ENCODE results near the gene BTBD3.

Gene BTBD3

DNA sequence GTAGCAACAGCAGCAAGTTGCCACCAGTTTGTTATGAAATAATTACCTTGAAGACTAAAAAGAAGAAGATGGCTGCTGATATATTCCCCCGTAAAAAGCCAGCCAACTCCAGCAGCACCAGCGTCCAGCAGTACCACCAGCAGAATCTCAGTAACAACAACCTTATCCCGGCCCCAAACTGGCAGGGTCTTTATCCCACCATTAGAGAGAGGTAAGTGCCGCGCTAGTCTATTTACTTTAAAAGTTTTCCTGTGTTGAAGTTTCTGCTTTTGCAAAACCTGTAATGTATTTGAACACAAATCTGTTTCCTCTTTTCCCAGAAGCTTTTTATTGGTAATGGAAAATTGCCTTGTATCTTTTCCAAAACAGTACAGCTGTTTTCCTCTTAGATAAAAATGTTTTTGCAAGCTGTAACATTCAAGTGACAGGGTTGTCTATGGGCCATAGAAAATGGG, 725 bp downstream of the BTBD3 start:
- no peak overlapping the region for H3K27ac ChIP-seq
- TF ChIP-seq, protein P1, sequence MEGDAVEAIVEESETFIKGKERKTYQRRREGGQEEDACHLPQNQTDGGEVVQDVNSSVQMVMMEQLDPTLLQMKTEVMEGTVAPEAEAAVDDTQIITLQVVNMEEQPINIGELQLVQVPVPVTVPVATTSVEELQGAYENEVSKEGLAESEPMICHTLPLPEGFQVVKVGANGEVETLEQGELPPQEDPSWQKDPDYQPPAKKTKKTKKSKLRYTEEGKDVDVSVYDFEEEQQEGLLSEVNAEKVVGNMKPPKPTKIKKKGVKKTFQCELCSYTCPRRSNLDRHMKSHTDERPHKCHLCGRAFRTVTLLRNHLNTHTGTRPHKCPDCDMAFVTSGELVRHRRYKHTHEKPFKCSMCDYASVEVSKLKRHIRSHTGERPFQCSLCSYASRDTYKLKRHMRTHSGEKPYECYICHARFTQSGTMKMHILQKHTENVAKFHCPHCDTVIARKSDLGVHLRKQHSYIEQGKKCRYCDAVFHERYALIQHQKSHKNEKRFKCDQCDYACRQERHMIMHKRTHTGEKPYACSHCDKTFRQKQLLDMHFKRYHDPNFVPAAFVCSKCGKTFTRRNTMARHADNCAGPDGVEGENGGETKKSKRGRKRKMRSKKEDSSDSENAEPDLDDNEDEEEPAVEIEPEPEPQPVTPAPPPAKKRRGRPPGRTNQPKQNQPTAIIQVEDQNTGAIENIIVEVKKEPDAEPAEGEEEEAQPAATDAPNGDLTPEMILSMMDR (IDR thresholded peaks at IDR 0.05) = no peak
- TF ChIP-seq ZFX (IDR thresholded peaks at IDR 0.05; ENCODE audit: borderline replicate concordance) = no peak

DNA sequence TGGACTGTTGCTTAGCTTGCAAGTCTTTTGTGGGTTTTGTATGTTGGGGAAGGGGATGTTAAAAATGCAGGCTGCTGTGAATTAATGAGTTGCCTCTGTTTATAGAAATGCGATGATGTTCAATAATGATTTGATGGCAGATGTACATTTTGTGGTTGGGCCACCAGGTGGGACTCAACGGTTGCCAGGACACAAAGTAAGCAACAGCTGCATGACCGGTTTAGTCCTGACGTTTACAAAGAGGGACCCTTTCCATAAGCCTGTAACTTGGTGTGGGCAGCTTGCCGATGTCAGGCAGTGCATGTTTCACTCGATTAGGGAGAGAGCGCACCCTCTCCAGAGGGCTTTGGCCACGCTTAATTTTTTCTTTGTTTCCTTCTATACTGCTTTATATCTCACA, 1.3 kb downstream of the BTBD3 start:
- H3K27ac ChIP-seq = no peak overlapping the region
- TF ChIP-seq, protein P1 (IDR thresholded peaks at IDR 0.05) = no peak
- TF ChIP-seq ZFX (IDR thresholded peaks at IDR 0.05; ENCODE audit: borderline replicate concordance) = no peak

DNA sequence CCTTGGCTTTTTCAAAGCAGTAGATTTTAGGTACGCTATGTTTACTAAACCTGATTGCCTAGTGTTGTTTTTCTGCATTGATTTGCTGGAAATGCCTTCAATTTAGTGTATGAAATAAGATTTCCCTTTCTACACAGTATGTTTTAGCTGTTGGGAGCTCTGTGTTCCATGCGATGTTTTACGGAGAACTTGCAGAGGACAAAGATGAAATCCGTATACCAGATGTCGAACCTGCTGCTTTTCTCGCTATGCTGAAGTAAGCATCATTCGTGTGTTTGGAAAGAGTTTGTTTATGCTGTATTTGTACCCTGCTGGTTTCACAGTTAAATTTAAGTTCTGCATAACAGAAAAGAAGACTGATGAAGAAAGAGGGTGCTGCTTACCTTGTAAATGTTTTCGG, 1.9 kb downstream of the BTBD3 start:
- no peak overlapping the region for H3K27ac ChIP-seq
- TF ChIP-seq, protein P1 (IDR thresholded peaks at IDR 0.05) = no peak
- TF ChIP-seq ZFX (IDR thresholded peaks at IDR 0.05; ENCODE audit: borderline replicate concordance) = no peak

DNA sequence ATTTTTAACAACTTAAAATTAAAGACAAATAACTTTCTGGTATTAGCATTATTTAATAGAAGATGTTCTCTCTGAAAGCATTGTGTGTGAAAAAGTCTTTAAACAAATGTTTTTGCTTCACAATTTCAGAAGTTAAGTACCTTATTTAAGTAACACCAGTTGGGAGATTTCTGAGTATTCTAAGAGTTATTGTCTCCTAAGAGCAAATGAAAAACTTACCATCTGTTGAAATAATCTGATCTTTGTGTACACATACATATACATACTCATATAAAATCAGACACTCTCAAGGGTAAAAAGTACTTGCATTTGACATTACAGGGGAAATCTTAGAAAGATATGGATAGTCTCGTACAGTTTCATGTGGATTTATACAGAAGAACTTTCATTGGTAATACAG, 2.4 kb downstream of the BTBD3 start:
- no peak overlapping the region for H3K27ac ChIP-seq
- TF ChIP-seq, protein P1 (IDR thresholded peaks at IDR 0.05) = no peak
- TF ChIP-seq ZFX (IDR thresholded peaks at IDR 0.05; ENCODE audit: borderline replicate concordance) = no peak

DNA sequence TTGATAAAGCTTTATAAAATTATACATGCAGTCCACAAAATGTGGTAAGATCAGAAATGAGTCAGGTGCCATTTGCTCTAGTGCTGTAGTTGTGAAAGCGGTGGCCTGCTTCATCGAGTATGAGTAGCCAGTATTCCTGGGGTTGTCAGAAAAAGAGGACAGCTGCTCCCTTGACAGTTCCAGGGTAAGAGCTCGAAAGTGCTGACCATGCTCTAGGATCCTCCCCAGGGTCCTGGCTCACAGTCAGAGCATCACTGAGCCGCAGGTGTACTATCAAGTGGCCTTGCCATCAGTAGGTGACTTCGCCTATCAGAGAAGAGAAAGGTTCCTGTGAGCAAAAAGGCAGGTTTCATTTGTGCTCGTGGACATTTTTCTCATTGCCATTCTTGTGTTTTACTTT, 3.6 kb downstream of the BTBD3 start:
- H3K27ac ChIP-seq = no peak overlapping the region
- TF ChIP-seq ZFX (IDR thresholded peaks at IDR 0.05; ENCODE audit: borderline replicate concordance) = no peak
- TF ChIP-seq, protein P1 (IDR thresholded peaks at IDR 0.05) = no peak

DNA sequence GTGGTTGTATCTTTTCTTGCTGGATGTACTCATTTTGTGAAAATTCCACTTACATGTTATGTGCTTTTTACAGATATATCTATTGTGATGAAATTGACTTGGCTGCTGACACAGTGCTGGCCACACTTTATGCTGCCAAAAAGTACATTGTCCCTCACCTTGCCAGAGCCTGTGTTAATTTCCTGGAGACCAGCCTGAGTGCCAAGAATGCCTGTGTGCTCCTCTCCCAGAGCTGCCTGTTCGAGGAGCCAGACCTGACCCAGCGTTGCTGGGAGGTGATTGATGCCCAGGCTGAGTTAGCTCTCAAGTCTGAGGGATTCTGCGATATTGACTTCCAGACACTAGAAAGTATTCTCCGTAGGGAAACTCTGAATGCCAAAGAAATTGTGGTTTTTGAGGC, 4.9 kb downstream of the BTBD3 start:
- TF ChIP-seq, protein P1 (IDR thresholded peaks at IDR 0.05) = no peak
- TF ChIP-seq ZFX (IDR thresholded peaks at IDR 0.05; ENCODE audit: borderline replicate concordance) = no peak
- no peak overlapping the region for H3K27ac ChIP-seq

DNA sequence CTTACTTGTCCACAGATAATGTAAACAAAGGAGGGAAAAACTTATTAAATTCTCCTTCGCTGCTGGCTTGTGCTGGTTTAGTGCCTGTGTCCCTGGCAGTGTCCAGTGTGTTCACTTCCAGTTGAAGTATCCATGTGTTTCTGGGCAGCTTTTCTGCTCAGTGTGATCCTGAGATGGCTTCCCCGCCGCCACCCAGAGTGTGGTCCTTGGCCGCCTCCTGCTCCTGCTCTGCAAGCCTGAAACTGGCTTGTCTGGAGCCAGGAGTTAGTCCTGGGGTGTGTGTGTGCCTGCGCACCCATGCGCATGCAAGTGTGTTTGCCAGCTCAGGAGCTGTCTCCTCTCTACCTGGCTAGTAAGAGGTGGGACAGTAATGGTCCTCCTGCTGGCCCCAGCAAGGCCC, 7.2 kb downstream of the BTBD3 start:
- no peak overlapping the region for H3K27ac ChIP-seq
- no peak for TF ChIP-seq ZFX (IDR thresholded peaks at IDR 0.05; ENCODE audit: borderline replicate concordance)

DNA sequence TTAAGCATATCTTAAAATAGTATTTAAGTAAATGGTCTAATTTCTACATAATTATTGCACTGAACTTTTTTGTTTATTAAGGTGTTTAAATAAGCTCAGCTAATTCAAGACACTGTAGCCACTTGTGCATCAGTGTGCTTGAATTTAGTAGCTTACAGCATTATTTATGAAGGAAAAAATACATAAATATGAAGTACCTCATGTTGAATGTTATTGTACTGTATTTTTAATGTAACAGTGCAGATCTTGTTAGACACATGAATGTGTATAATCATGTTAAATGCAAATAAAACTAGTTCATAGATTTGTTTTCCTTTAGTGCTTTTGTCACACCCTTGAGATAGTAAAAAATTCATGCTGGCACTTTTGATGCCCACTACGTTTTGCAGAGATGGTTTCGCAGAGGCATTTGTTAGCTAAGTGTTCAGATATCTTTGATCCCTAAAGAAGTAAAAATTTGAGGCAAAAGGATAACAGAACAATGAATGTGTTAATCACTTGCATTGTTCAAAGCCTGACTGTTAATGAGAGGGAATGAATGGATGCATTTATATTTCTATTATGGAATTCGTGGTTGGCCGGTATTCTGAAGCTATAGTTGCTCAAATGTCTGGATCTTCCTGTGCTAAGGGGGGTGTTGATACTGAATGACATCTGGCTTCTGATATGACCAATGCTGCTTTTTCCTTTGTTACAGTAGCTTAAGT, 8.8 kb downstream of the BTBD3 start:
- no peak overlapping the region for H3K27ac ChIP-seq
- no peak for TF ChIP-seq ZFX (IDR thresholded peaks at IDR 0.05; ENCODE audit: borderline replicate concordance)
- TF ChIP-seq, protein P1 (IDR thresholded peaks at IDR 0.05) = no peak

Data from 22Rv1 (cell line).